ENCODE results near the gene ALKBH5. TPM values are rescaled to one million over a fixed set of nuclear protein-coding genes. Genes with fewer than 3 reads are reported as not detected.

The ALKBH5 gene
- total and polyA plus RNA-seq, 11 donors: 89.2 to 233 (median 192) TPM

GRCh38 chr17:18139092-18139491 is 44.5 kb upstream of the ALKBH5 start:
- no peak overlapping the region for H3K27ac ChIP-seq
- no peaks in the 10 kb centered on the region for H3K9me3 ChIP-seq
- DNase-seq (no peak), ATAC-seq (no peak)
- no peaks in the 10 kb centered on the region for H3K36me3 ChIP-seq
- intact Hi-C loops (cut with DNase I): no loop called here
- peaks cover 0 to 4% (median 0%) of the 10 kb centered on the region in 9 donors for H3K27me3 ChIP-seq
- 93 to 100% (median 98%) methylated on average over 2 of the region's 2 CpGs for WGBS, 4 donors
- H3K4me1 ChIP-seq: peaks cover 0 to 7% (median 0%) of the 10 kb centered on the region in 12 donors
- TF ChIP-seq POLR2A (IDR thresholded peaks at IDR 0.05) (no peak), CTCF (IDR thresholded peaks at IDR 0.05) (no peak)
- H3K4me3 ChIP-seq: no peak overlapping the region

- no peak for ATAC-seq
Observed at GRCh38 chr17:18139498-18139897, 44.1 kb upstream of the ALKBH5 start.

GRCh38 chr17:18139949-18140348 is 43.7 kb upstream of the ALKBH5 start:
- Histone ChIP-seq H3K27me3 (peaks cover 0 to 4% (median 0%) of the 10 kb centered on the region in 9 donors), H3K9me3 (no peaks in the 10 kb centered on the region), H3K4me3 (no peak overlapping the region), H3K36me3 (no peaks in the 10 kb centered on the region), H3K27ac (no peak overlapping the region), H3K4me1 (peaks cover 0 to 7% (median 0%) of the 10 kb centered on the region in 12 donors)
- intact Hi-C loops (cut with DNase I): loop anchor here in 8 of 10 donors (5.0 to 10.0 kb wide), 6 partner anchors 42 to 77 kb away; partner anchors contain the start of gene ALKBH5 (in 1 of the 8)
- ATAC-seq (peak in 1 of 4 donors; percentile 34), DNase-seq (no peak)
- no peak for TF ChIP-seq CTCF (IDR thresholded peaks at IDR 0.05)
- TF ChIP-seq POLR2A (IDR thresholded peaks at IDR 0.05): no peak
- WGBS, 4 donors: 63 to 75% (median 72%) methylated on average over 3 of the region's 3 CpGs

More at GRCh38 chr17:18139498-18139897, 44.1 kb upstream of the ALKBH5 start:
- Histone ChIP-seq H3K27ac (no peak overlapping the region), H3K9me3 (no peaks in the 10 kb centered on the region), H3K4me3 (no peak overlapping the region), H3K4me1 (peaks cover 0 to 7% (median 0%) of the 10 kb centered on the region in 12 donors), H3K27me3 (peaks cover 0 to 4% (median 0%) of the 10 kb centered on the region in 9 donors), H3K36me3 (no peaks in the 10 kb centered on the region)
- TF ChIP-seq CTCF (IDR thresholded peaks at IDR 0.05) (no peak), POLR2A (IDR thresholded peaks at IDR 0.05) (no peak)
- no peak for DNase-seq
- WGBS, 4 donors: 84 to 100% (median 84%) methylated on average over 4 to 14 of the region's 14 CpGs
- intact Hi-C loops (cut with DNase I): no loop called here

- ATAC-seq (no peak), DNase-seq (no peak)
- WGBS, 4 donors: 75 to 91% (median 84%) methylated on average over 3 of the region's 3 CpGs
- Histone ChIP-seq H3K4me1 (peaks cover 0 to 7% (median 0%) of the 10 kb centered on the region in 12 donors), H3K9me3 (no peaks in the 10 kb centered on the region), H3K36me3 (no peaks in the 10 kb centered on the region), H3K27ac (no peak overlapping the region), H3K27me3 (peaks cover 0 to 4% (median 0%) of the 10 kb centered on the region in 9 donors), H3K4me3 (no peak overlapping the region)
- intact Hi-C loops (cut with DNase I): loop anchor here in 8 of 10 donors (5.0 to 10.0 kb wide), 6 partner anchors 42 to 77 kb away; partner anchors contain the start of gene ALKBH5 (in 1 of the 8)
- TF ChIP-seq POLR2A (IDR thresholded peaks at IDR 0.05): no peak
- TF ChIP-seq CTCF (IDR thresholded peaks at IDR 0.05): no peak
Observed at GRCh38 chr17:18140648-18141047, 43.0 kb upstream of the ALKBH5 start.

Measured in heart left ventricle (tissue), 16 donors.